ENCODE measurements around the gene AP4S1.

Gene AP4S1

GRCh38 chr14:31006703-31007102 lies 18.7 kb upstream of the AP4S1 start:
- DNase-seq (ENCODE audit: low read depth in 2 of 2) = no peak

- DNase-seq (ENCODE audit: low read depth in 2 of 2) = no peak
Observed at GRCh38 chr14:31009836-31010574, 15.4 kb upstream of the AP4S1 start.

- DNase-seq (ENCODE audit: low read depth in 2 of 2) = no peak
Observed at GRCh38 chr14:31010935-31011334, 14.5 kb upstream of the AP4S1 start.

GRCh38 chr14:31013841-31014240 lies 11.6 kb upstream of the AP4S1 start:
- no peak for DNase-seq (ENCODE audit: low read depth in 2 of 2)

- DNase-seq (ENCODE audit: low read depth in 2 of 2) = no peak
Observed at GRCh38 chr14:31018057-31018645, 7.3 kb upstream of the AP4S1 start.

- DNase-seq (ENCODE audit: low read depth in 2 of 2) = no peak
Observed at GRCh38 chr14:31020834-31021575, 4.4 kb upstream of the AP4S1 start.

- DNase-seq (ENCODE audit: low read depth in 2 of 2) = no peak
Observed at GRCh38 chr14:31021576-31021949, 3.9 kb upstream of the AP4S1 start.

GRCh38 chr14:31022386-31022785 lies 3.1 kb upstream of the AP4S1 start:
- DNase-seq (ENCODE audit: low read depth in 2 of 2) = no peak

GRCh38 chr14:31024010-31024480 lies 1.4 kb upstream of the AP4S1 start:
- no peak for DNase-seq (ENCODE audit: low read depth in 2 of 2)

- no peak for DNase-seq (ENCODE audit: low read depth in 2 of 2)
Observed at GRCh38 chr14:31024577-31025366, 677 bp upstream of the AP4S1 start.

GRCh38 chr14:31026077-31026449 lies 614 bp downstream of the AP4S1 start, which contains the start of gene STRN3:
Gene STRN3 (minus strand): TSS chr14:31026379. CDS start chr14:31026185, 194 bp downstream.
- no peak for DNase-seq (ENCODE audit: low read depth in 2 of 2)

- DNase-seq (ENCODE audit: low read depth in 2 of 2) = peak; percentile 78 to 86
Observed at GRCh38 chr14:31026450-31027235, 1.2 kb downstream of the AP4S1 start.

GRCh38 chr14:31027847-31028246 lies 2.4 kb downstream of the AP4S1 start:
- DNase-seq (ENCODE audit: low read depth in 2 of 2) = no peak

GRCh38 chr14:31029016-31029970 lies 3.8 kb downstream of the AP4S1 start:
- no peak for DNase-seq (ENCODE audit: low read depth in 2 of 2)

GRCh38 chr14:31030469-31030868 lies 5.0 kb downstream of the AP4S1 start:
- no peak for DNase-seq (ENCODE audit: low read depth in 2 of 2)

GRCh38 chr14:31036552-31036951 lies 11.1 kb downstream of the AP4S1 start:
- DNase-seq (ENCODE audit: low read depth in 2 of 2) = no peak

GRCh38 chr14:31037709-31038221 lies 12.3 kb downstream of the AP4S1 start:
- no peak for DNase-seq (ENCODE audit: low read depth in 2 of 2)

- DNase-seq (ENCODE audit: low read depth in 2 of 2) = no peak
Observed at GRCh38 chr14:31038521-31039166, 13.2 kb downstream of the AP4S1 start.

- DNase-seq (ENCODE audit: low read depth in 2 of 2) = no peak
Observed at GRCh38 chr14:31042300-31042699, 16.9 kb downstream of the AP4S1 start.

Data from stimulated activated CD4-positive, alpha-beta T cell treated with anti-CD3 and anti-CD28 coated beads, Interleukin-4, amount 100 ng/mL, for 48 hours (primary cell).